ENCODE results near the gene APOA5. TPM values are rescaled to one million over a fixed set of nuclear protein-coding genes. Genes with fewer than 3 reads are reported as not detected.

The APOA5 gene
- total and polyA plus RNA-seq, 2 of the 8 experiments (the other 6 are each of a cell fraction or from before 2014, with no cell fraction given), result 0.08 to 0.15 TPM

- no peak overlapping the region for H2BK12ac ChIP-seq (ENCODE audit: low read depth, low read length)
- H3K79me1 ChIP-seq (ENCODE audit: low read depth, low read length), result no peaks in the 10 kb centered on the region
- no peaks in the 10 kb centered on the region for H3K79me2 ChIP-seq (ENCODE audit: control insufficient read depth in 1 of 2, insufficient read depth in 2 of 2, low read length in 2 of 2)
- no peak for DNase-seq (ENCODE audit: low read depth in 1 of 2, low spot score in 2 of 2)
- no peaks in the 10 kb centered on the region for H4K20me1 ChIP-seq (replicated peaks in 1 of 2; ENCODE audit: control insufficient read depth in 1 of 2, insufficient read depth in 2 of 2, low read length in 2 of 2)
- POLR2A ChIA-PET (ENCODE audit: partially characterized antibody), result interaction anchor here (1.4 kb wide), 1 partner anchor 22 kb away, joined by 3 read pairs; no protein-coding TSS in a partner anchor
- no peak overlapping the region for H4K5ac ChIP-seq (ENCODE audit: insufficient read length, low read depth, low read length)
- H3K56ac ChIP-seq (replicated peaks; ENCODE audit: insufficient read length, low read depth, low read length), result no peak overlapping the region
- H3K27ac ChIP-seq (ENCODE audit: low read depth, low read length), result no peak overlapping the region
- no peak overlapping the region for H2BK20ac ChIP-seq (ENCODE audit: low read length)
- H2BK15ac ChIP-seq (ENCODE audit: low read length), result no peak overlapping the region
- H3K4me1 ChIP-seq (replicated peaks in 1 of 4; ENCODE audit: control insufficient read depth in 3 of 4, insufficient read depth in 4 of 4, low read length in 3 of 4), result no peaks in the 10 kb centered on the region
- no peak overlapping the region for H3K4me3 ChIP-seq (ENCODE audit: extremely low read depth in 1 of 4, insufficient read depth in 2 of 4, low read depth in 3 of 4, low read length in 4 of 4)
- H2BK5ac ChIP-seq (ENCODE audit: low read depth, low read length), result no peak overlapping the region
- no peaks in the 10 kb centered on the region for H3K9me3 ChIP-seq (ENCODE audit: insufficient read depth in 2 of 2, low read depth in 1 of 2, low read length in 1 of 2)
- CTCF ChIA-PET (ENCODE audit: partially characterized antibody), result interaction anchor here (0.6 to 2.0 kb wide), 11 partner anchors 9 to 325 kb away, joined by 3 to 11 read pairs (median 5); partner anchors contain the start of genes APOA1, APOA4 and APOA5
- no peak overlapping the region; the same call in 1 of the 2 replicates for H4K8ac ChIP-seq (ENCODE audit: extremely low read depth, insufficient read depth, low read length)
- no peak overlapping the region for H2AK5ac ChIP-seq (ENCODE audit: low read depth, low read length)
- H2AFZ ChIP-seq (ENCODE audit: low read length), result no peak overlapping the region
- H3K9ac ChIP-seq (replicated peaks in 1 of 4; ENCODE audit: extremely low read depth in 1 of 4, low read depth in 3 of 4, low read length in 3 of 4), result no peak overlapping the region
- no peak overlapping the region for H3K14ac ChIP-seq (ENCODE audit: insufficient read length)
- no peak for FAIRE-seq
- H3K23me2 ChIP-seq (ENCODE audit: low read depth, low read length), result no peaks in the 10 kb centered on the region; the same call in 1 of the 2 replicates
- no peaks in the 10 kb centered on the region for H3K27me3 ChIP-seq (replicated peaks in 1 of 4; ENCODE audit: control insufficient read depth in 3 of 4, extremely low read depth in 1 of 4, insufficient read depth in 3 of 4, low read length in 3 of 4)
- no peak overlapping the region for H3K4me2 ChIP-seq (ENCODE audit: insufficient read depth in 1 of 2, low read depth in 2 of 2, low read length in 2 of 2)
- H3K18ac ChIP-seq (ENCODE audit: extremely low read depth, low read length), result no peak overlapping the region
- no peak overlapping the region for H2BK120ac ChIP-seq (replicated peaks; ENCODE audit: low read depth, low read length)
- no peak overlapping the region for H3K23ac ChIP-seq (ENCODE audit: insufficient read length)
- 72% methylated on average over 5 of the region's 5 CpGs; no CpG with 5 or more reads in 1 of the 2 experiments for WGBS, 2 experiments (ENCODE audit: extremely low coverage in 1 of 2, insufficient coverage in 1 of 2, insufficient read length in 1 of 2, insufficient replicate concordance in 2 of 2, low coverage in 1 of 2, low lambda C conversion rate in 2 of 2, missing lambda C conversion rate in 1 of 2)
- no peak overlapping the region for H3K4ac ChIP-seq (replicated peaks; ENCODE audit: insufficient read length, low read depth, low read length)
- H4K91ac ChIP-seq (replicated peaks; ENCODE audit: insufficient read length, low read length), result no peak overlapping the region
- H3K36me3 ChIP-seq (ENCODE audit: control insufficient read depth in 2 of 4, insufficient read depth in 4 of 4, low read length in 3 of 4), result no peaks in the 10 kb centered on the region
- TF ChIP-seq SIX5 (IDR thresholded peaks at IDR 0.05; ENCODE audit: low read depth, low read length), result no peak
- TF ChIP-seq NRF1 (IDR thresholded peaks at IDR 0.05; ENCODE audit: low read depth, low read length), result no peak
- no peak for TF ChIP-seq POLR2A (IDR thresholded peaks at IDR 0.05; ENCODE audit: control extremely low read depth in 1 of 2, low read depth in 2 of 2, low read length in 2 of 2)
Observed at GRCh38 chr11:116813781-116814471, 22.2 kb upstream of the APOA5 start.

Measured in H1 (cell line).